Measurements from ENCODE around the gene MICOS13.

- TF ChIP-seq CTCF (conservative IDR thresholded peaks at IDR 0.05; ENCODE audit: low read length): no peak
- TF ChIP-seq EZH2phosphoT487 (IDR thresholded peaks at IDR 0.05; ENCODE audit: borderline replicate concordance): no peak
Measured at GRCh38 chr19:5687360-5688198, 7.3 kb upstream of the MICOS13 start.
